ENCODE results near the gene OXER1. TPM values are rescaled to one million over a fixed set of nuclear protein-coding genes. Genes with fewer than 3 reads are reported as not detected.

Gene OXER1
- total and polyA plus RNA-seq, 9 of the 15 experiments (the other 6 are each of a cell fraction or from before 2014, with no cell fraction given) = not detected

- BruUV-seq (replicated peaks) = no TSS peak
Observed at GRCh38 chr2:42726680-42727079, 37.3 kb downstream of the OXER1 start.

More at GRCh38 chr2:42726680-42727079, 37.3 kb downstream of the OXER1 start:
- POLR2A ChIA-PET = no interaction called here
- Histone ChIP-seq H3K4me2 (ENCODE audit: insufficient read depth, low read length) (no peak overlapping the region), H3K27ac (ENCODE audit: extremely low read depth, low read depth, low read length) (no peak overlapping the region), H3K4me1 (replicated peaks in 1 of 2; ENCODE audit: control insufficient read depth in 2 of 2, insufficient read depth in 2 of 2, low read length in 2 of 2) (peaks cover 0 to 3% of the 10 kb centered on the region in 2 experiments; a peak in 1 of 5 replicates), H3K9ac (ENCODE audit: insufficient read depth in 1 of 2, low read depth in 2 of 2, low read length in 2 of 2) (no peak overlapping the region), H3K9me3 (replicated peaks; ENCODE audit: control insufficient read depth, insufficient read depth, low read depth, low read length) (no peaks in the 10 kb centered on the region; the same call in 1 of the 2 replicates), H3K27me3 (ENCODE audit: control insufficient read depth in 2 of 2, insufficient read depth in 2 of 2, low read length in 2 of 2) (peaks cover 2 to 4% of the 10 kb centered on the region in 2 experiments; a peak in 2 of 5 replicates), H3K79me2 (ENCODE audit: control insufficient read depth, insufficient read depth, low read length) (no peaks in the 10 kb centered on the region), H2AFZ (ENCODE audit: low read depth, low read length) (no peak overlapping the region), H4K20me1 (replicated peaks; ENCODE audit: control insufficient read depth, insufficient read depth, low read length) (no peaks in the 10 kb centered on the region), H3K9me1 (ENCODE audit: control insufficient read depth, insufficient read depth, low read length) (no peaks in the 10 kb centered on the region), H3K36me3 (ENCODE audit: control insufficient read depth, insufficient read depth, low read length) (no peaks in the 10 kb centered on the region), H3K4me3 (no peak overlapping the region)
- FAIRE-seq (no peak), ATAC-seq (no peak), DNase-seq (ENCODE audit: extremely low read depth in 1 of 4, low spot score in 3 of 4) (no peak)
- in situ Hi-C loops (cut with MboI) (no loop called here), intact Hi-C loops (cut with micrococcal nuclease) (no loop called here)
- TF ChIP-seq ATF6 (CRISPR knock-in tag; IDR thresholded peaks at IDR 0.05) (no peak), ZBTB40 (IDR thresholded peaks at IDR 0.05) (no peak), ZBTB40 (CRISPR knock-in tag; IDR thresholded peaks at IDR 0.05) (no peak), RBM17 (IDR thresholded peaks at IDR 0.05; ENCODE audit: borderline replicate concordance, low read depth, low read length) (no peak), ZKSCAN1 (IDR thresholded peaks at IDR 0.05; ENCODE audit: low read depth, low read length) (no peak), PHF21A (IDR thresholded peaks at IDR 0.05; ENCODE audit: borderline replicate concordance, low read depth) (no peak), NCOA2 (IDR thresholded peaks at IDR 0.05; ENCODE audit: partially characterized antibody in 2 of 2) (no peak), ETS2 (tag; IDR thresholded peaks at IDR 0.05; ENCODE audit: borderline replicate concordance, poor library complexity, severe bottlenecking) (no peak)
- CTCF ChIA-PET (ENCODE audit: low intra/inter-chr PET ratio) = no interaction called here
- WGBS (ENCODE audit: insufficient coverage, low coverage, missing lambda C conversion rate) = 4% methylated on average over 2 of the region's 2 CpGs
